Measurements from ENCODE around the gene CCR4. TPM values are rescaled to one million over a fixed set of nuclear protein-coding genes. Genes with fewer than 3 reads are reported as not detected.
"Not testable (repeated sequence)": the region's sequence is repeated elsewhere in the genome, so short reads cannot be mapped to it uniquely, and the experiment has no call there.

Gene CCR4
- total RNA-seq, result 1 to 10 TPM in 1 of 2 donors, under 1 TPM in 1; 0.71 to 2.9 TPM
- polyA plus RNA-seq, result 1 to 10 TPM in 1 of 2 donors, under 1 TPM in 1; 0.04 to 1.0 TPM
- long read RNA-seq, donor 1, partial matches to known transcripts, result 0 of 1 reads
- long read RNA-seq, donor 1, other reads (novel, unspliced or antisense), result 0 of 1 reads
- long read RNA-seq, donor 2, result 0 reads
- long read RNA-seq, donor 3, partial matches to known transcripts, result 0 of 1 reads
- long read RNA-seq, donor 3, other reads (novel, unspliced or antisense), result 0 of 1 reads
- long read RNA-seq, donor 4, result 0 reads
- long read RNA-seq, donor 5, partial matches to known transcripts, result 0 of 1 reads
- long read RNA-seq, donor 5, other reads (novel, unspliced or antisense), result 0 of 1 reads

- ATAC-seq (ENCODE audit: insufficient read depth, low FRiP score), result no peak
- 19 to 32% methylated on average over 9 of the region's 9 CpGs for WGBS, 2 donors
- H3K36me3 ChIP-seq (ENCODE audit: control insufficient read depth in 4 of 4, insufficient read depth in 4 of 4, low read length in 4 of 4), result no peaks in the 10 kb centered on the region
- H3K4me3 ChIP-seq, result no peak within 1 kb of the TSS
- TF ChIP-seq CTCF (IDR thresholded peaks at IDR 0.05; ENCODE audit: control extremely low read depth, extremely low read depth), result no peak
- peak in 1 of 3 donors; percentile 43 for DNase-seq
- H3K27ac ChIP-seq (ENCODE audit: low read depth in 1 of 2, low read length in 1 of 2), result no peak within 1 kb of the TSS
- no peaks in the 10 kb centered on the region for H3K27me3 ChIP-seq (ENCODE audit: control insufficient read depth in 3 of 3, insufficient read depth in 3 of 3, low read length in 2 of 3)
- peaks cover 0 to 4% (median 0%) of the 10 kb centered on the region in 5 donors for H3K4me1 ChIP-seq (ENCODE audit: control insufficient read depth in 5 of 5, insufficient read depth in 5 of 5, low read length in 5 of 5)
- no peaks in the 10 kb centered on the region for H3K9me3 ChIP-seq (ENCODE audit: control insufficient read depth in 4 of 4, insufficient read depth in 3 of 4, low read length in 3 of 4)
- no peak within 1 kb of the TSS for H3K9ac ChIP-seq (ENCODE audit: insufficient read depth in 1 of 2, low read length in 2 of 2)
Measured at GRCh38 chr3:32951410-32951811, at the start of gene CCR4. Gene CCR4 (plus strand): TSS chr3:32951644. CDS start chr3:32953423, 1,779 bp downstream.

GRCh38 chr3:32902887-32903371 is 48.5 kb upstream of the CCR4 start:
- DNase-seq, result peak; percentile 38 to 57 (median 49)
- 35 to 41% methylated on average over 27 to 31 of the region's 31 CpGs for WGBS, 2 donors
- not testable (repeated sequence) for H3K27me3 ChIP-seq (ENCODE audit: control insufficient read depth in 3 of 3, insufficient read depth in 3 of 3, low read length in 2 of 3); H3K36me3 ChIP-seq (ENCODE audit: control insufficient read depth in 4 of 4, insufficient read depth in 4 of 4, low read length in 4 of 4); H3K9me3 ChIP-seq (ENCODE audit: control insufficient read depth in 4 of 4, insufficient read depth in 3 of 4, low read length in 3 of 4); H3K4me1 ChIP-seq (ENCODE audit: control insufficient read depth in 5 of 5, insufficient read depth in 5 of 5, low read length in 5 of 5); H3K27ac ChIP-seq (ENCODE audit: low read depth in 1 of 2, low read length in 1 of 2); H3K9ac ChIP-seq (ENCODE audit: insufficient read depth in 1 of 2, low read length in 2 of 2); H3K4me3 ChIP-seq
- peak; percentile 62 for ATAC-seq (ENCODE audit: insufficient read depth, low FRiP score)

GRCh38 chr3:32903953-32904352 is 47.5 kb upstream of the CCR4 start:
- H3K27me3 ChIP-seq (ENCODE audit: control insufficient read depth in 3 of 3, insufficient read depth in 3 of 3, low read length in 2 of 3), result no peaks in the 10 kb centered on the region
- no peak overlapping the region for H3K4me3 ChIP-seq
- H3K9ac ChIP-seq (ENCODE audit: insufficient read depth in 1 of 2, low read length in 2 of 2), result no peak overlapping the region
- peaks cover 0 to 2% (median 0%) of the 10 kb centered on the region in 5 donors for H3K4me1 ChIP-seq (ENCODE audit: control insufficient read depth in 5 of 5, insufficient read depth in 5 of 5, low read length in 5 of 5)
- ATAC-seq (ENCODE audit: insufficient read depth, low FRiP score) (no peak), DNase-seq (no peak)
- no peak overlapping the region for H3K27ac ChIP-seq (ENCODE audit: low read depth in 1 of 2, low read length in 1 of 2)
- no peak for TF ChIP-seq CTCF (IDR thresholded peaks at IDR 0.05; ENCODE audit: control extremely low read depth, extremely low read depth)
- no peaks in the 10 kb centered on the region for H3K36me3 ChIP-seq (ENCODE audit: control insufficient read depth in 4 of 4, insufficient read depth in 4 of 4, low read length in 4 of 4)
- H3K9me3 ChIP-seq (ENCODE audit: control insufficient read depth in 4 of 4, insufficient read depth in 3 of 4, low read length in 3 of 4), result peaks cover 0 to 2% (median 0%) of the 10 kb centered on the region in 4 donors
- WGBS, 2 donors, result 95 to 97% methylated on average over 10 of the region's 10 CpGs

GRCh38 chr3:32909999-32910398 is 41.4 kb upstream of the CCR4 start:
- WGBS, 2 donors, result 63 to 84% methylated on average over 3 of the region's 3 CpGs
- no peak for ATAC-seq (ENCODE audit: insufficient read depth, low FRiP score)
- no peak overlapping the region for H3K27ac ChIP-seq (ENCODE audit: low read depth in 1 of 2, low read length in 1 of 2)

More at GRCh38 chr3:32909999-32910398, 41.4 kb upstream of the CCR4 start:
- no peak for TF ChIP-seq CTCF (IDR thresholded peaks at IDR 0.05; ENCODE audit: control extremely low read depth, extremely low read depth)
- no peak for DNase-seq
- H3K36me3 ChIP-seq (ENCODE audit: control insufficient read depth in 4 of 4, insufficient read depth in 4 of 4, low read length in 4 of 4), result no peaks in the 10 kb centered on the region
- H3K4me3 ChIP-seq, result no peak overlapping the region
- peaks cover 0 to 6% (median 0%) of the 10 kb centered on the region in 5 donors for H3K4me1 ChIP-seq (ENCODE audit: control insufficient read depth in 5 of 5, insufficient read depth in 5 of 5, low read length in 5 of 5)
- no peaks in the 10 kb centered on the region for H3K27me3 ChIP-seq (ENCODE audit: control insufficient read depth in 3 of 3, insufficient read depth in 3 of 3, low read length in 2 of 3)
- H3K9me3 ChIP-seq (ENCODE audit: control insufficient read depth in 4 of 4, insufficient read depth in 3 of 4, low read length in 3 of 4), result no peaks in the 10 kb centered on the region
- H3K9ac ChIP-seq (ENCODE audit: insufficient read depth in 1 of 2, low read length in 2 of 2), result no peak overlapping the region
